ENCODE data around the gene PUDP.
A peak's percentile ranks its signal among the peaks of the same experiment; 100 is the strongest.

DNA sequence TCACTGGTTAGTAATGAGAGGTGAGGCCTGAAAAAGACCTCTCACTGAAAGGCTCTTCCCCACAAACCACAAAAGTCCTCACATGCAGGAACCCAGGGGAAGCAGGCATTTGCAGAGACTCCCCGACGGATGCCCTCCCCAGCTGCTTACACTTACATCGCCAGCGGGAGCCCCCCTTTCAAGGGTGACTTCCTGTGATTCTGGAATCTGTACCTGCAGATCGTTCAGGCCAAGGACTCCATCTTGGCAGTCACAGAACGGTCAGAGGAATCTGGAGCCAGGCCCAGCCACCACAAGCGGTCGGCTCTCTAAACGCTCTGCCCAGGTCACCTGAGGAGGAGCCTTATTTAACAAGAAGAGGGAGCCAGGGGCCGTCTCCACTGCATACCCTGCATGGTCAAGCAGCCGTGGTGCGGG lies 71.7 kb downstream of the PUDP start:
- TF ChIP-seq POLR2AphosphoS5 (IDR thresholded peaks at IDR 0.05) = peak in 2 of 3 donors; percentile 52 to 66
- TF ChIP-seq, protein P1, sequence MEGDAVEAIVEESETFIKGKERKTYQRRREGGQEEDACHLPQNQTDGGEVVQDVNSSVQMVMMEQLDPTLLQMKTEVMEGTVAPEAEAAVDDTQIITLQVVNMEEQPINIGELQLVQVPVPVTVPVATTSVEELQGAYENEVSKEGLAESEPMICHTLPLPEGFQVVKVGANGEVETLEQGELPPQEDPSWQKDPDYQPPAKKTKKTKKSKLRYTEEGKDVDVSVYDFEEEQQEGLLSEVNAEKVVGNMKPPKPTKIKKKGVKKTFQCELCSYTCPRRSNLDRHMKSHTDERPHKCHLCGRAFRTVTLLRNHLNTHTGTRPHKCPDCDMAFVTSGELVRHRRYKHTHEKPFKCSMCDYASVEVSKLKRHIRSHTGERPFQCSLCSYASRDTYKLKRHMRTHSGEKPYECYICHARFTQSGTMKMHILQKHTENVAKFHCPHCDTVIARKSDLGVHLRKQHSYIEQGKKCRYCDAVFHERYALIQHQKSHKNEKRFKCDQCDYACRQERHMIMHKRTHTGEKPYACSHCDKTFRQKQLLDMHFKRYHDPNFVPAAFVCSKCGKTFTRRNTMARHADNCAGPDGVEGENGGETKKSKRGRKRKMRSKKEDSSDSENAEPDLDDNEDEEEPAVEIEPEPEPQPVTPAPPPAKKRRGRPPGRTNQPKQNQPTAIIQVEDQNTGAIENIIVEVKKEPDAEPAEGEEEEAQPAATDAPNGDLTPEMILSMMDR (IDR thresholded peaks at IDR 0.05 in 8 of 11, conservative IDR thresholded peaks at IDR 0.05 in 3 of 11) = no peak

Data from spleen (tissue), 7 donors.